ENCODE measurements around the gene SERPINF2. TPM values are rescaled to one million over a fixed set of nuclear protein-coding genes. Genes with fewer than 3 reads are reported as not detected.
A peak's percentile ranks its signal among the peaks of the same experiment; 100 is the strongest.

Gene SERPINF2
- total and polyA plus RNA-seq, 12 donors = 0.18 to 2.8 (median 0.76) TPM; not detected in 2

DNA sequence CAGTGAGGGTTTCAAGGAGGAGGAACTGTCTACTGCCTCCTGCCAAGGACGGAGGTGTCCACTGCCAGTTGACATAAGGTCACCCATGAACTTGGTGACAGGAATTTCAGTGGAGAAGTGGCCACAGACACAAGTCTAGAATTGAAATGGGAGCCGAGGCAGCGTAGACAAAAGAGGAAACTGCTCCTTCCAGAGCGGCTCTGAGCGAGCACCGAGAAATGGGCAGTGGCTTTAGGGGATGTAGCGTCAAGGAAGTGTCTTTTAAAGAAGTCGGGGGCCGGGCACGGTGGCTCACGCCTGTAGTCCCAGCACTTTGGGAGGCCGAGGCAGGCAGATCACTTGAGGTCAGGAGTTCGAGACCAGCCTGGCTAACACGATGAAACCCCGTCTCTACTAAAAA lies 16.1 kb downstream of the SERPINF2 start:
- Histone ChIP-seq H3K4me1 (peaks cover 0 to 41% (median 7%) of the 10 kb centered on the region in 9 donors), H3K36me3 (no peaks in the 10 kb centered on the region), H3K4me3 (no peak overlapping the region), H3K9me3 (no peaks in the 10 kb centered on the region), H3K27ac (peak overlapping the region in 1 of 10 donors; percentile 73), H3K27me3 (no peaks in the 10 kb centered on the region)
- no peak for ATAC-seq
- TF ChIP-seq, protein P1, sequence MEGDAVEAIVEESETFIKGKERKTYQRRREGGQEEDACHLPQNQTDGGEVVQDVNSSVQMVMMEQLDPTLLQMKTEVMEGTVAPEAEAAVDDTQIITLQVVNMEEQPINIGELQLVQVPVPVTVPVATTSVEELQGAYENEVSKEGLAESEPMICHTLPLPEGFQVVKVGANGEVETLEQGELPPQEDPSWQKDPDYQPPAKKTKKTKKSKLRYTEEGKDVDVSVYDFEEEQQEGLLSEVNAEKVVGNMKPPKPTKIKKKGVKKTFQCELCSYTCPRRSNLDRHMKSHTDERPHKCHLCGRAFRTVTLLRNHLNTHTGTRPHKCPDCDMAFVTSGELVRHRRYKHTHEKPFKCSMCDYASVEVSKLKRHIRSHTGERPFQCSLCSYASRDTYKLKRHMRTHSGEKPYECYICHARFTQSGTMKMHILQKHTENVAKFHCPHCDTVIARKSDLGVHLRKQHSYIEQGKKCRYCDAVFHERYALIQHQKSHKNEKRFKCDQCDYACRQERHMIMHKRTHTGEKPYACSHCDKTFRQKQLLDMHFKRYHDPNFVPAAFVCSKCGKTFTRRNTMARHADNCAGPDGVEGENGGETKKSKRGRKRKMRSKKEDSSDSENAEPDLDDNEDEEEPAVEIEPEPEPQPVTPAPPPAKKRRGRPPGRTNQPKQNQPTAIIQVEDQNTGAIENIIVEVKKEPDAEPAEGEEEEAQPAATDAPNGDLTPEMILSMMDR (IDR thresholded peaks at IDR 0.05) = no peak
- 64% methylated on average over 15 of the region's 15 CpGs for WGBS, 2 donors
- no peak for DNase-seq
- intact Hi-C loops (cut with DNase I) = loop anchor here in 1 of 10 donors (10.0 kb wide), 1 partner anchor 1336 kb away; no protein-coding TSS in a partner anchor

DNA sequence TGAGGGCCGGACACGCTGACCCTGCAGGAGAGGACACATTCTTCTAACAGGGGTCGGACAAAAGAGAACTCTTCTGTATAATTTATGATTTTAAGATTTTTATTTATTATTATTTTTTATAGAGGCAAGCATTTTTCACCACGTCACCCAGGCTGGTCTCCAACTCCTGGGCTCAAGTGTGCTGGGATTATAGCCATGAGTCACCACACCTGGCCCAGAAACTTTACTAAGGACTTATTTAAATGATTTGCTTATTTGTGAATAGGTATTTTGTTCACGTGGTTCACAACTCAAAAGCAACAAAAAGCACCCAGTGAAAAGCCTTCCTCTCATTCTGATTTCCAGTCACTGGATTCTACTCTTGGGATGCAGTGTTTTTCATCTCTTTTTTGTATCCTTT lies 16.9 kb downstream of the SERPINF2 start:
- DNase-seq (no peak), ATAC-seq (no peak)
- H3K4me3 ChIP-seq = no peak overlapping the region
- no peaks in the 10 kb centered on the region for H3K9me3 ChIP-seq
- peaks cover 0 to 43% (median 11%) of the 10 kb centered on the region in 9 donors for H3K4me1 ChIP-seq
- H3K27ac ChIP-seq = peak overlapping the region in 1 of 10 donors; percentile 73
- no peaks in the 10 kb centered on the region for H3K36me3 ChIP-seq
- no peaks in the 10 kb centered on the region for H3K27me3 ChIP-seq
- 85 to 93% methylated on average over 5 of the region's 5 CpGs for WGBS, 2 donors
- TF ChIP-seq, protein P1 (IDR thresholded peaks at IDR 0.05) = no peak
- intact Hi-C loops (cut with DNase I) = loop anchor here in 1 of 10 donors (10.0 kb wide), 1 partner anchor 1335 kb away; no protein-coding TSS in a partner anchor

DNA sequence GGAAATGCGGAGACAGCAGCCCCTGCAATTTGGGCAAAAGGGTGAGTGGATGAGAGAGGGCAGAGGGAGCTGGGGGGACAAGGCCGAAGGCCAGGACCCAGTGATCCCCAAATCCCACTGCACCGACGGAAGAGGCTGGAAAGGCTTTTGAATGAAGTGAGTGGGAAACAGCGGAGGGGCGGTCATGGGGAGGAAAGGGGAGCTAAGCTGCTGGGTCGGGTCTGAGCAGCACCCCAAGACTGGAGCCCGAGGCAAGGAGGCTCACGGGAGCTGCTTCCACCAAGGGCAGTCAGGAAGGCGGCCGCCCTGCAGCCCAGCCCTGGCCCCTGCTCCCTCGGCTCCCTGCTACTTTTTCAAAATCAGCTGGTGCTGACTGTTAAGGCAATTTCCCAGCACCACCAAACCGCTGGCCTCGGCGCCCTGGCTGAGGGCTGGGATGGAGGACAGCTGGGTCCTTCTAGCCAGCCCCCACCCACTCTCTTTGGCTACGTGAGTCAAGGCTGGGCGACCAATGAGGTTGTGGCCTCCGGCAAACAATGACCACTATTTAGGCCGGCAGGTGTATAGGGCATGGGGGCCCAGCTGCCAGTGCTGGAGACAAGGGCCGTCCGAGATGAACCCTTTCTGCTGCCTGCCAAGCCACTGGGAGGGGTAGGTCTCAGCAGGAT lies 19.7 kb downstream of the SERPINF2 start:
- peak; percentile 35 to 75 (median 68) for ATAC-seq
- no peaks in the 10 kb centered on the region for H3K36me3 ChIP-seq
- intact Hi-C loops (cut with DNase I) = no loop called here
- peak; percentile 44 to 59 for DNase-seq
- WGBS, 2 donors = 57 to 66% methylated on average over 21 of the region's 21 CpGs
- peak overlapping the region in 9 of 10 donors; percentile 34 to 60 (median 53) for H3K4me3 ChIP-seq
- no peaks in the 10 kb centered on the region for H3K27me3 ChIP-seq
- peaks cover 0 to 54% (median 14%) of the 10 kb centered on the region in 9 donors for H3K4me1 ChIP-seq
- peak overlapping the region; percentile 52 to 90 (median 80) for H3K27ac ChIP-seq
- TF ChIP-seq, protein P1 (IDR thresholded peaks at IDR 0.05) = no peak
- no peaks in the 10 kb centered on the region for H3K9me3 ChIP-seq

DNA sequence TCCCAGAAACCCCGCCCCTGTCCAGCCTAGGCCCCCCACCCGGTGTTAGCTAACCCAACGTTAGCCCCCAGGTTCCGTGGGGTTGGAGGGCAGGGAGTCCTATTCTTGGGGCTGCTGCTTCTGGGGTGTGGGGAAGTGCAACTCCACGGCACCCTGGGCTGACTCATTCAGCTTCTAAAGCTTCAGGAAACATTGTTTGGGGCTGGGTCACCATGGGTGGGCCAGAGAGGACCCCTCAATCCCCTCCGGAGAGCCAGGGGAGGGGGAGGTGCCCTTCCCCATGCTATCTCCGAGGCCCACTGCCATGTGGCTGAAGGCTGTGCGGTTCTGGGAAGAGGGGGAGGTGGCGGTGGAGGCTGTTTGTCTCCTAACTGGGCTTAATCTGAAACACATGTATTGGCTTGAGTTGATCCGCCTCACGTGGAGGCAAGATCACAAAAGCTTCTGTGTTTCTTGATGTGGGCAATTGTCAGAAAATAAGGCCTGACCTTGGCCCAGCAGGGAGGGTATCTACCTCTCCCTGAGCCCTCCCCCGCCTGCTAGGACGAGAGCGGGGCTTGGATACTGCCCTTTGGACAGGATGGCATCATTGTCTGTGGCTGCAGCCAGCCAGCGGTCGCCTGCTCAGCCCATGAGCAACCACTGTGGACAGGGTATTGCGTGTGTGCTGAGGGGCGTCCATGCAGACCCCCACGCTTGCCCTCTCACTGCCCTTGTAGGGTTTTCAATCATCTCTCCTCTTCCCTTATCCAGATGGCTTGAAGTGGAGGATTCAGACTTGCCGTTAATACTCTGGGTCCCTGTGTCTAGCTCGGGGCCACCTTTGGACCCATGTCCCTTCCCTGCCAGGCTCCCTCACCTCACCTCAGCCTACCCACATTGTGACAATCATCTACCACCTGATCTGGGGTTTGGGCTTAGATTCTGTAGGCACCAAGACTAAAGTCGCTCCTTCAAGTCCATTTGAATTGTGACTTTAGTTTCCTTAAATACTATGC lies 20.5 kb downstream of the SERPINF2 start:
- Histone ChIP-seq H3K4me3 (peak overlapping the region in 9 of 10 donors; percentile 34 to 60 (median 53)), H3K27me3 (no peaks in the 10 kb centered on the region), H3K9me3 (no peaks in the 10 kb centered on the region), H3K36me3 (no peaks in the 10 kb centered on the region), H3K27ac (peak overlapping the region; percentile 52 to 90 (median 80)), H3K4me1 (peaks cover 0 to 54% (median 14%) of the 10 kb centered on the region in 9 donors)
- TF ChIP-seq, protein P1 (IDR thresholded peaks at IDR 0.05) = no peak
- intact Hi-C loops (cut with DNase I) = no loop called here
- DNase-seq (peak; percentile 43 to 50), ATAC-seq (peak; percentile 39 to 71 (median 56))
- 63 to 66% methylated on average over 22 of the region's 22 CpGs for WGBS, 2 donors

Data from heart right ventricle (tissue), 16 donors.